ENCODE results near the gene WNT5B.
A peak's percentile ranks its signal among the peaks of the same experiment; 100 is the strongest.

The WNT5B gene

DNA sequence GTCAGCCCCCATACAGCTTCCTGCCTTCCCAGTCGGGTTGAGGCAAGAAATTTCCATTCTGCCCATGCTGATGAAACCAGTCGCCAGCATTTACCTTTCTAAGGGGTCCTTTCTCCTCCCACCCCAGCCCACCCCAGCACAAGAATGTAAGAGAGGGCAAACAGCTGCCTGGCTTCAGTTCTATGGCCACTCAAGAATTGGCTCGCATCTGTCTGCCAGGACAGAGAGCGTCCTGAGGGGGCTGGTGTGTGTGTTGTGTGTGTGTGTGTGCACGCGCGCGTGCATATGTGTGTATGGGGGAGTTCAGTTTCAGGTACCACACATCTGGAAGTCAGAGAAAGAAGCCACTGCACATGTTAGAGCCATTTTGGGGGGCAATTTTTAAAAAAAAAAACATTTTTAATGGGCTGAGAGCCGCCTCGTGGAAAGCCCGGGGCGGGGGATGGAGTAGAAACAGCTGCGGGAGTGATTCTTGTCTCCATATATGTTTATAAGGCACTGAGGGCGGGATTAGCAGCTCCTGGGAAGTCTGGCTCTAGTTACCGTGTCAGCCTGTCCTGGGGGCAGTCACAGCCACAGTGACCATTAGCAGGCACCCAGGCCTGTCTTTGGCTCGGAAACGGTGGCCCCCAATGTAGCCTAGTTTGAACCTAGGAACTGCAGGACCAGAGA, at the start of gene WNT5B:
Gene WNT5B (plus strand): TSS at position 566 of the 672 bp plus-strand sequence. CDS start 2,124 bp downstream, outside the sequence.
- DNase-seq (ENCODE audit: low read depth): no peak

- DNase-seq (ENCODE audit: low read depth): no peak
Observed at GRCh38 chr12:1579651-1580435, 49.2 kb upstream of the WNT5B start.

- no peak for DNase-seq (ENCODE audit: low read depth)
Observed at GRCh38 chr12:1580526-1580925, 48.5 kb upstream of the WNT5B start.

DNA sequence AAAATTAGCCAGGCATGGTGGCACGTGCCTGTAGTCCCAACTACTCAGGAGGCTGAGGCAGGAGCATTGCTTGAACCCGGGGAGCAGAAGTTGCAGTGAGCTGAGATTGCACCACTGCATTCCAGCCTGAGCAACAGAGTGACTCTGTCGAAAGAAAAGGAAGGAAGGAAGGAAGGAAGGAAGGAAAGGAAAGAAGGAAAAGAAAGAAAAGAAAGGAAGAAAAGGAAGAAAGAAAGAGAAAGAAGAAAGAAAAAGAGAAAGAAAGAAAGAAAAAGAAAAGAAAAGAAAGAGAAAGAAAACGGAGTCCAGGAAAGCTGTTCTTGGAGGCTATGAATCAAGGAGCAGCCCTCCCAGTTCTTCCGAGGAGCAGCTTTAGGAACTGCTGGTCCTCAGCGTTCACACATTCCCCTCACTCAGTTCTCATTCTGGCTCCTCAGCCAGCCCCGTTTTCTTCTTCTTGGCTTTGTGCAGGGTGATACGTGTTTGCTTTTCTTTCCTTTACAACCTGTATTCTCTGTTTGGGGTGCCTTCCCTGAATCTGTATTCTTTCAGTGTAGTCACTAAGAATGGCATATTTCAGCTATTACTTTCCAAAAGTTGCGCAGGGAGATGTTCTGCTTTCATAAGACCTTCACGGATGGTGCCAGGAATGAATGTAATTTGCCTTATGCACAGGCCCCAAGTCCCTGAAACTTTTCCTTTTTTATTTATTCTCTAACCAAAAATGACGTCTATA, 46.9 kb upstream of the WNT5B start:
- DNase-seq (ENCODE audit: low read depth): no peak

GRCh38 chr12:1582709-1583050, 46.4 kb upstream of the WNT5B start:
- no peak for DNase-seq (ENCODE audit: low read depth)

- peak; percentile 42 for DNase-seq (ENCODE audit: low read depth)
Observed at GRCh38 chr12:1583421-1584078, 45.5 kb upstream of the WNT5B start.

DNA sequence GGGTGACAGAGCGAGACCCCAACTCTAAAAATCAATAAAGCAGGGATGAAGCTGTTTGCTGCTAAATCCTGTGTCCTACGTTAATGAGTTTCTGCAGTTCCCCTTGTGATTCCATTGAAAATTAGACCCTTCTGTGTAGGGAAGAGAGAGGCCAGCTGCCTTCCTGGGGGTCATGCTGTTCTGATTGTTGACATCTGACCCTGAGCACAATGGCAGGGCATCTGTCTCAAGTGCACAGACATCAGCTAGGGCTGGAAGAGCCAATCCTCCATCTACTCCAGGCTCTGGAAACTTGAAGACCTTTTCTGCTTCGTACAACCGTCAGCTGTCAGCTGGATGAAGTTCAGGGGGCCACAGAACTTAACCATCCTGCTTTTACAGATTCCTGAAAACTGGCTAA, 44.7 kb upstream of the WNT5B start:
- no peak for DNase-seq (ENCODE audit: low read depth)

DNA sequence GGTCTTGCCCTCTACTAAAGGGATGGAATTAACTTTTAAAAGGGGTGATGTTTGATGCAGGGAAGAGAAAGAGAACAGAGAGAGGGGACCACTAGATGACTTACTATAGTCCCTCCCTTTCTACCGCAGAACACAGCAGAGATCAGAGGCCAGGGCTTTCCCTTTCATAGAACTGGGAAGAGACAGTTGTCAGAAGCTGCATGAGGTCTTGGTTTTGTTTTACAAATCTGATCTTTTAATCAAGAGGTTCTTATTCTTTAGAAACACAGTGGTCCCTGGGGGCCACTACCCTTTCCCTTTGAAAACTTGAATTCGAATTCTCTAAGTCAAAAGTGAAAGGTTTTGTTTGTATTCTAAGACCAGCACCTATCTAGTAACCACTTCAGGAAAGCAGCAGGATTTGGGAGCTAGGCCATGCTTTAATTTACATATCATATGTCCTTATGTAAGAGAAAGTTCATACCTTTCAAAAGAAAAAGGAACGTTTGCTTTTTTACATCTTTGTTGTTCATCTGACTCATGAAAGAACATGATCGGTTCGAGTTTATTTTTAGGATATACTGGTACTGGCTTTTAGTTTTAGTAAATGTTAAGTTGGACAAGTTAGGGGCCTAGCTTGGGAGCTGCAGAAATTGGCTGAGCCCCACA, 41.0 kb upstream of the WNT5B start:
- DNase-seq (ENCODE audit: low read depth): no peak

GRCh38 chr12:1588575-1588947, 40.5 kb upstream of the WNT5B start:
- no peak for DNase-seq (ENCODE audit: low read depth)

- DNase-seq (ENCODE audit: low read depth): no peak
Observed at GRCh38 chr12:1590221-1590979, 38.6 kb upstream of the WNT5B start.

DNA sequence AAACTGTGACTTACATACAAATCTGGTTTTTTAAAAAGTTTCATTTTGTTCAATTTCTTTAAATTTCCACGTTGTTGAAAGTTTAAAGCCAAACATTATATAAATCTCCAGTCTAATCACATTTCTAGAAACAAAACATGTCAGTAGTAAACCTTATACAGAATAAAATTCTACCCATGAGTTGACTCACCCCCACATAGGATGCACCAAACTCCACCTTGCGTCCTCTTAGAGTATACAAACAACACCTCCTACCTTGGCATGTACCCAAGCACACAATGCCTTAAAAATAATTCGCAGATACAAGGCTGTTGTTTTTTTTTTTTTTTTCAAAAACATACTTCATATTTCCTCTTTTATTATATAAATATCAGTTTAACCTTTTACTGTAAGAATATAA, 38.0 kb upstream of the WNT5B start:
- DNase-seq (ENCODE audit: low read depth): no peak

- DNase-seq (ENCODE audit: low read depth): no peak
Observed at GRCh38 chr12:1591543-1591942, 37.5 kb upstream of the WNT5B start.

GRCh38 chr12:1592444-1593173, 36.4 kb upstream of the WNT5B start:
- peak; percentile 28 for DNase-seq (ENCODE audit: low read depth)

DNA sequence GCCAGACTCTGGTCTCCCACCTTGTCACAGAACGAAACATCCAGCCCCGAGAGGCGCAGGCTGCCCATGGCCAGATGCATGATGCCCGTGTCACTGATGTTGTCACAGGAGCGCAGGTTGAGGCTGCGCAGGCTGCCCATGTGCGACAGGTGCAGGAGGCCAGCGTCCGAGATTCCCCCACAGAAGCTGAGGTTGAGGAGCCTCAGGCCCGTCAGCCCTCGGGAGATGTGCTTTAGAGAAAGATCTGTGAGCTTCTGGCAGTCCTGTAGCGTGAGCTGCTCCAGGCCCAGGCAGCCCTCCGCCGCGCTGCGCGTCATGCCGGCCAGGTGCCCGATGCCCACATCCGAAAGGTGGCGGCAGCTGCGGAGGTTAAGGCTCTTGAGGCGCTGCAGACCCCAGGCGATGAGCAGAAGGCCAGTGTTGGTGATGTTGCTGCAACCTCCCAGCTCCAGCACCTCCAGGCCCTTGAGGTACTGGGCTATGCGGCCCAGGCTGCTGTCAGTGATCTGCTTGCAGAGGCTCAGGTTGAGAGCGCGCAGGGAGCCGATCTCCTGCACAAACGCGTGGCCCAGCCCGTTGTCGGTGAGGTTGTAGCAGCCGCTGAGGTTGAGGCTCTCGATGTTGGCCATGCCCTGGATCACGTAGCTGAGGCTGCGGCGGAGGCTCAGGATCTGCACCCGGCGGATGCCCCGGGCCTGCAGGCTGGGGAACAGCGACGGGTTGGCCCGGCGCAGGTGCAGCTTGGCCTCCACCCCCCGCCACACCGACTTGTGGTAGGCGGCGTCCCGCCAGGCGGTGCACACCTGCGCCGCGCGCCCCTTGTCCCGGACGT, 35.6 kb upstream of the WNT5B start:
- DNase-seq (ENCODE audit: low read depth): peak; percentile 25

GRCh38 chr12:1594006-1594260, 35.1 kb upstream of the WNT5B start:
- no peak for DNase-seq (ENCODE audit: low read depth)

- DNase-seq (ENCODE audit: low read depth): peak; percentile 82
Observed at GRCh38 chr12:1594261-1595025, 34.6 kb upstream of the WNT5B start, which contains the start of gene FBXL14. FBXL14 (minus strand) TSS chr12:1594581; CDS start chr12:1594066, 515 bp downstream.

DNA sequence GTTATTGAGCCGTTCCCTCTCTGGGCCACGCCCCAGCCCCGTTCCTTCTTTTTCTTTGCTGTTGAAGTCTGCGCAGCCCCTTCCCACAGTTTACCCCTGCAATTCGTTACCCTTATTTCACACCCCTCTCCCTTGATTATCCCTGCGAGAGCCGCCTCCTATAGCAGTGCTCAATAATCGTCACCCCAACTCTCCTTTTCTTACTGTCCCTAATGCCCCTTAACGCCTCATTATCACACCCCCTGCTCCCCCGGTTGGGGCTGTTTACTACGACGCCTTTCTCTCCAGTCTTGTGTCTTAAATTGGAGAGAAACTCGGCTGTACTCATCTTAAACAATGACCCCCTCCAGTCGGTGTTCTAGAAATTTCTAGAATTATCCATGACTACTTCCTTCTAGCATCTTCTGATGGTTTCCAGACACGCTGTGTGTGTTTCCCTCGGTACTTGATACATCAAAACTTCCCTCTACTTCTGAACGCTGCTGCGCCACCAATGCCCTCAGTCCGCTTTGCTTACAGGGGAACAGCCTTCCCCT, 33.9 kb upstream of the WNT5B start:
- no peak for DNase-seq (ENCODE audit: low read depth)

GRCh38 chr12:1595690-1596347, 33.2 kb upstream of the WNT5B start:
- no peak for DNase-seq (ENCODE audit: low read depth)
